MM.1S (cell line): ENCODE results near the gene ITGA11.

ENCODE experiments used
- EZH2phosphoT487 ChIP-seq: fragments of 300-600 bp; sonication (generic); IDR thresholded peaks from 2 replicates; pipeline ENCODE4 v1.6.1; 2018; ENCODE audit warnings: antibody characterized with exemption, low read length
- TF ChIP-seq, protein P1 (sequence below): fragments of 300-600 bp; sonication (generic); IDR thresholded peaks from 2 replicates; pipeline ENCODE4 v1.5.1; 2016; ENCODE audit warnings: antibody characterized with exemption, low read length, mixed read lengths

DNA sequence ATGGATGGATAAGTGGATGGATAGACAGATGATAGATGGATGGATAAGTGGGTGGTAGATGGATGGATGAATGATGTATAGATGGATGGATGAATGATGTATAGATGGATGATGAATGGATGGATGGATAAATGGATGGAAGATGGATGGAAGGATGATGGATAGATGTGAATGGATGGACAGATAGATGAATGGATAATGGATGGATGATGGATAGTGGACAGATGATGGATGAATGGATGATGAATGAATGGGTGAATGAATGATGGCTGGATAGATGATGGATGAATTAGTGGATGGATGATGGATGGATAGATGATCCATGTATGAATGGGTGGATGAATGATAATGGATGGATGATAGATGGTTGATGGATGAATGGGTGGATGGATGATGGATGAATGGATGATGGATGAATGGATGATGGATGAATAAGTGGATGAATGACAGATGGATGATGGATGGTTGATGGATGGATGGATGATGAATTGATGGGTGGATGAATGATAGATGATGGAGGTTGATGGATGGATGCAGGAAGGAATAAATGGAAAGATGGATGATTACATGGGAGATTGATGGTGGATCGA is 69.3 kb downstream of the ITGA11 start:
- TF ChIP-seq, protein P1, sequence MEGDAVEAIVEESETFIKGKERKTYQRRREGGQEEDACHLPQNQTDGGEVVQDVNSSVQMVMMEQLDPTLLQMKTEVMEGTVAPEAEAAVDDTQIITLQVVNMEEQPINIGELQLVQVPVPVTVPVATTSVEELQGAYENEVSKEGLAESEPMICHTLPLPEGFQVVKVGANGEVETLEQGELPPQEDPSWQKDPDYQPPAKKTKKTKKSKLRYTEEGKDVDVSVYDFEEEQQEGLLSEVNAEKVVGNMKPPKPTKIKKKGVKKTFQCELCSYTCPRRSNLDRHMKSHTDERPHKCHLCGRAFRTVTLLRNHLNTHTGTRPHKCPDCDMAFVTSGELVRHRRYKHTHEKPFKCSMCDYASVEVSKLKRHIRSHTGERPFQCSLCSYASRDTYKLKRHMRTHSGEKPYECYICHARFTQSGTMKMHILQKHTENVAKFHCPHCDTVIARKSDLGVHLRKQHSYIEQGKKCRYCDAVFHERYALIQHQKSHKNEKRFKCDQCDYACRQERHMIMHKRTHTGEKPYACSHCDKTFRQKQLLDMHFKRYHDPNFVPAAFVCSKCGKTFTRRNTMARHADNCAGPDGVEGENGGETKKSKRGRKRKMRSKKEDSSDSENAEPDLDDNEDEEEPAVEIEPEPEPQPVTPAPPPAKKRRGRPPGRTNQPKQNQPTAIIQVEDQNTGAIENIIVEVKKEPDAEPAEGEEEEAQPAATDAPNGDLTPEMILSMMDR = no peak
- no peak for TF ChIP-seq EZH2phosphoT487
